ENCODE measurements around the gene SIX2. TPM values are rescaled to one million over a fixed set of nuclear protein-coding genes. Genes with fewer than 3 reads are reported as not detected.

Gene SIX2
- total RNA-seq, 1 donor: not detected

DNA sequence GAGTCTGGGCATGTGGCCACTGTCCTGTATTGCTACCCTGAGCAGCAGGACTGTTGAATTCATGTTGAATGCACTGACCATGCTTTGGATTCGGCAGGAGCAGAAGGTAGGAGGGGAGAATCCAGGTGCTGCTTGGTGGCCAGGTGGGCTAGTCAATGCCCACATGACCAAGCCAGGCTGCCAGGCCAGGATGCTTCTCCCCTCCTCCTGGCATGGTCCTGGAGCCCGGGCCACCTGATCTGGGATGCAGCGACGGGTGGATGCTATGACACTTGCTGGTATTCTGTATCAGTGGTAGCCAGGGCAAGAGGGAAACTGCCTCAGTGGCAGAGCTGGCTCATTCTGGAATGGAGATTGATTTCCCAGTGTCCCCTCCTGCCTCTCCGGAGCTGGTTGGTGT lies 14.8 kb upstream of the SIX2 start:
- DNase-seq (ENCODE audit: low read depth in 2 of 3, low spot score in 2 of 3): no peak

DNA sequence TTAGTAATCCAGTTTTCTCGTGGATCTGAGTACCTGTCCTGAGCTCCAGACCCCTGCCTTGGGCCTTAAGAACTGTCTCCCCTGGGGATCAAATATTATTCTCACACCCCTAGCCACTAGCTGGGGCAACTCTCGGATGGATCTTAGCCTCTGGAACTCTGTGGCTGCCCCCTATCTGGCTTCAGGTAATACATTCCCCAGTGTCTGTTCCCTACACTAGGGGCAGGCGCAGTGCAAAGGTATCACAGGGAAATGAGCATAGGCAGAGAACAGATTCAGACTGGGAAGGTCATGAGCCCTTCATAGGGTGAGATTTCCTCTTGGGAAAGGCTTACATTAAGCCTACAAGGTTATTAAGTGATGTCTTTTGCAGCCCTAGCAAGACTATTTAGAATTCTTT lies 11.2 kb upstream of the SIX2 start:
- no peak for DNase-seq (ENCODE audit: low read depth in 2 of 3, low spot score in 2 of 3)

DNA sequence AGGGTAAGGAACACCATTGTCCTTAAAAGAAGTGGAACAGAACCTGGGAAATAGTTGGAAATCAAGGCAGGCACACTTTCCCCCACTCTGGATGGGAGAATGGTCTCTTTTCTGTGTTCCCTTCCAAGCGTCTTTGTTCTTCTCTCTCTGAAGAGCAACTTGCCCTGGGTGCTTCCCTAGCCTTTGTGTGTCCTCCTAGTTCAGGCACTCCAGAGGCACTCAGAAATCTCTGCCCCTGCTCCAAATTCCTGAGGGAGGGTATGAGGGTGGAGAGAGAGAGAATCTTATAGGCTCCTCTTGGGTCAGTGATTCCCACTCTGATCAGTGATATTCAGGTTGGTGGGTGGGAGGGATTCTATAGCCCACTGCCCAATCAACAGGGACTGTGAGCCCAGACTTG lies 8.8 kb upstream of the SIX2 start:
- DNase-seq (ENCODE audit: low read depth in 2 of 3, low spot score in 2 of 3): no peak

DNA sequence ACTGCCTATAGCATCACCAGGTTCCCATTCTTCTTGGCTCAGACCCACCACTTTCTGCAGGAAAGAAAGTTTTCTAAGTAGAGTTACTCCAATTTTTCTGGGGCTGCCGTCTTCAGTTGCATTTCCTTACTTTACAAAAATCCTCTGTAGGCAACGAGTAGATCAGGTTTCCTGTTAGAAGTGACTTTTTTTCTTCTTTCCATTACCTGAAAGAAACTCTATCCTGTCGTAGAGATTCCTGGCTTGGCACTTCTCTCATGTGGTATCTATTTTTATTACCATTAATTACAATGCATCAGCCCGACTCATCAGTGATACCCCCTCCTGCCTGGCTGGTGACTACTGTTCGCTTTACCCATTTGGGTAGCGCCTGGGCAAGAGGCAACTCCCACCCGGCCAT lies 5.6 kb upstream of the SIX2 start:
- no peak for DNase-seq (ENCODE audit: low read depth in 2 of 3, low spot score in 2 of 3)

DNA sequence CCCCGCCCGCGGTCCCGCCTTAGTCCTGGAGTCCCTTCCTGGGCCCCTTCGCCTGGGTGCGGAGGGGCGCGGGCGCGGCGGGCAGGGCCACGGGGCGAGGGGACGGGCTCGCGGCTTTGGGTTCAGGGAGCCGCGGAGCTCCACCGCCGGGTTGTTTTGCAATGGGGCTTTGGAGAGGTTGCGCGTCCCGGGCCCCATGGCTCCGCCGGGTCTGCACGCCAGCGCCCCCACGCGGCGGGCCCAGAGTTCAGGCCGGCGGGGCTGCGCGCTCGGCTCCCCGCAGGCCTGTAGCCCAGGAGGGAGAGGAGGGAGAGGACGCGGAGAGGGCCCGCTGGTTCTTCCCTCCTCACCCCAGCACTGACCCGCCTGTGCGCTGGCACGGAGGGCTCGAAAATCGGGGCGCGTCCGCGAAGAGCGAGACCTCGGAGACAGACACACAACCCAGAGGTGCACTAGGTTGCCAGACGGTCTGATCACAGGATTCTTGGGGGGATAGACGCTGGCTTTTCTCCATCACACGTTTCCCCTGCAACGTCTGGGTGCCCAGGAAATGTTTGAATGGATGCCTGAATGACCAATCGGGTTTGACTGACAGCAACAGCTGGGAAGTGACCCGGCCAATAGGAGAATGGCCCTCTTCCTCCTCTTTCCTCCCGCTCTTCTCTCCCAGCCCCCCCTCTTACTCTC lies 4.9 kb upstream of the SIX2 start:
- DNase-seq (ENCODE audit: low read depth in 2 of 3, low spot score in 2 of 3): peak in 2 of 3 donors; percentile 72 to 74

DNA sequence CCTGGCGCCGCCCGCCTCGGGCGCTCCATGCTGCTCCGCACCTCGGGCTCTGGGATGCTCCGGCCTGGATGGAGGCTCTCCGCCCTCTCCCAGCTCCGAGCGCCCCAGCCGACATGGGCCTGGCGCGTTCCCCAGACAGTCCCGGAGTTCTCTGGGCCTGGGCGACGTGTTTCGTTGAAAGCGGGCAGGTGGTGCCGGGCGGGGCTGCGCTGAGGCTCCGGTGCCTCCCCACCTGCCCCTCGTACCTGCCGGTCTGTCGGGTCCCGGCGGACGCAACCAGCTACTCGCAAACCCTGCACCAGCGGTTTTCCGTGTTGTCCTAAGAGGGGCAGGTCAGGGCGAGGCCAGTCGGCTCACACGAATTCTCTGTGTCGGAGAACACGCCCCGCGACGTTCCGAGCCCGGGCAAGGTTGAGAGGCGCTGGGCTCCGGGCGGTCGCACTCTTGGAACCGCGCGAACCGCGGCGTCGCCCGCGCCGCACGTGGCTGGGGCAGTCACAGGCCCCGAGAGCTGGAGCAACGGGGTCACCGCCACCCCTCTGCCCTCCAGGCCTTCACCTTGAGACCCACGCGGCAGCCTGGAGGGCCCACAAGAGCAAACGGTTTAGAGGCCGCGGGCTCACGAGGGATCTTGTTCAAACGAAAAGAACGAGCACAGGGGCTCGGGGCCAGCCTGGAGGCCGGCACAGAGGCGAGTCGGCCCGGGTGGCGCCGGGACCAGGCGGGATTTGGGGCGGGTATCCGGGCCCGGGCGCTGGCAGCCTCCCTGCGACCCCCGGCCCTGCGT lies 4.2 kb upstream of the SIX2 start:
- DNase-seq (ENCODE audit: low read depth in 2 of 3, low spot score in 2 of 3): no peak

DNA sequence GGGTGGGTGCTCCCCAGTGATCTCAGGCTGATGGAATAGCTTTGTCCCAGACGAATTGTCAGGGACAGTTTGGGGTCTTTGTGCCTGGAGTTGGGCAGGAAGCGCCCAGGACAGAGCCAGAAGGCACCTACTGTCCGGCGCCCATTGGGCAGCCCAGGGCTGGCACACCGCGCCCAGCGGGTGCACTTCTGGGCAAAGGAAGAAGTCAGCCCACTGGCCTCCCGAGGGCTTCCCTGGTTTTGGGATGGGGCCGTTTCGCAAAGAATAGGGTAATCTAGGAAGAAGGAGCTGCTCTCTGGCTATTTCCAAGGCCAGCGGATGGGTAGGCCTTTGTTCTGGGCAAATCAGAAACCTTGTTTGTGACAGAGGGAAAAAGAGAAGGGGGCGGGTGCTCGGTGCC lies 3.5 kb upstream of the SIX2 start:
- no peak for DNase-seq (ENCODE audit: low read depth in 2 of 3, low spot score in 2 of 3)

DNA sequence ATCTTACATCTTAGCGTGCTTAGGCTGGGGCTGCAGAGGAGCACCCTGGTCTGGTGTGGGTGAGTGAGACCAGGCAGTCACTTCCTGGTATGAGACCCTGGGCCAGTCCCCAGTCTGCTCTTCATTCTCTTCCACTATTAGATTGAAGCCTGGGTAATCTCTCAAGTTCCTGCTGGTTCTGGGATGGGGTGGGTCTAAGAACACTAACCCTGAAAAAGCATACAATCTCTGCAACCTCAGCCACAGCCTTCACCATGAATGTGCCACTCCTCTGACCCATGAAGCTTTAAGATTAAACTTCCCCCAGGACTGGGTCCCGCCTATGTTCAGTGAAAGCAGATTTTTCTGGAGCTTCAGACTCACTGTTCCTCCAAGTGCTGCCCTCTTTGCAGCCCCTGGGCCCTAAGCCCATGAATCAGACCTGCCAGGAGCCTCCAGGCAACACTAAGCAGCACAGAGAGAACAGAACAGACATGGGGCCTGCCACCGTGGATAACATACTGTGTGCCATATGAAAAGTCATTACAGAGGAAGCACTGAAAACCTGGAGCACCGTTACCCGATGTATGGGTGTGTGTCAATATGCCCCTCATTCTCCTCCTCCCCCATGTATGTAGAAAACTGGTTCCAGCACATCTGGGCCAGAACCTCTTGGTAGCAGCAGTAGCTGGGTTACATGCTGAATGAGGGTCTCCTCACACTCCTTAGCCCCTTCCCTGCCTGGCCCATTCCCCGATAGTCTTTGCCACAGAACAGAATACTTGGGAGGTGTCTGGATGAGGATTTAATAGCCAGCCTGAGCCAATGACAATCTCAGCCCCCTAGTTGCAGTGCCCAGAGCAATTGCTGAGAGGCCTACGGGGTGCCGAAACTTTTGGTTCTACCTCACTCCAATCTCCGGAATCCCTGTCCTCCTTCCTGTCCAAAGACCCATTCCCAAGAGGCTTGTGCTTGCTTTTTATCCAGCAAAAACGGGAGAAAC lies 2.7 kb upstream of the SIX2 start:
- DNase-seq (ENCODE audit: low read depth in 2 of 3, low spot score in 2 of 3): no peak

DNA sequence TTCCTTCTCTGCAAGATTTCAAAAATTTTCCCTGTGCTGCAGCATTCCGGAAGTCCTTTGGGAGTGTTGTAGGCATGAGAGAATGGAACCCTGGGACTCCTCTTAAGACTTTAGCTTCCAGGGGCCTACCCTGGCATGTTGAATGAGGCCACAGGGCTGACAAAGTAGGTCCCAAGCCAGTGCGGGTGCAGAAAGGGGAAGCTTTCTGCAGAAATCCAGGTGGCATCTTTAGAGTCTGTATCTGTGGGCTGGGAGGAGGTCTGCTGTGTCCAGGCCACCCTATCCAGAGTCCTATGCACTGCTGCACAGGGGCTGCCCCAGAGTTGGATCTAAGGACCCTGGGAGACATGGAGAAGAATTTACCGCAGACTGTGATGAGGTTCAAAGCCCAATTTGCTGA lies 1.9 kb upstream of the SIX2 start:
- DNase-seq (ENCODE audit: low read depth in 2 of 3, low spot score in 2 of 3): no peak

DNA sequence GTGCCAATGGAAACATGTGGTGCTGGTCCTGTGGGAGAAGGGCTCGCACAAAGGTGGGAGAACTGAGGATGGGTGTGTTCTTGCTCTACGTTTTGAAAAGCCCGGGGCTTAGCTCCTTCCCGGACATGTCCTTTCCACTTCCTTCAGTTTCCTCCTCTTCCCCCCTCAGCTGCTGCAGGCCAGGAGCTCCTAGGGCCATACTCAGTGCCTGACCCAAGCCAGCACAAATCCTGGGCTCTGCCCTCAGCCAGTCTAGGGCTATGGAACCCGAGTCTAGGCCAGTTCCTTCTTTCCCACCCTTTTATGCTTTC lies 1.4 kb upstream of the SIX2 start:
- DNase-seq (ENCODE audit: low read depth in 2 of 3, low spot score in 2 of 3): no peak

DNA sequence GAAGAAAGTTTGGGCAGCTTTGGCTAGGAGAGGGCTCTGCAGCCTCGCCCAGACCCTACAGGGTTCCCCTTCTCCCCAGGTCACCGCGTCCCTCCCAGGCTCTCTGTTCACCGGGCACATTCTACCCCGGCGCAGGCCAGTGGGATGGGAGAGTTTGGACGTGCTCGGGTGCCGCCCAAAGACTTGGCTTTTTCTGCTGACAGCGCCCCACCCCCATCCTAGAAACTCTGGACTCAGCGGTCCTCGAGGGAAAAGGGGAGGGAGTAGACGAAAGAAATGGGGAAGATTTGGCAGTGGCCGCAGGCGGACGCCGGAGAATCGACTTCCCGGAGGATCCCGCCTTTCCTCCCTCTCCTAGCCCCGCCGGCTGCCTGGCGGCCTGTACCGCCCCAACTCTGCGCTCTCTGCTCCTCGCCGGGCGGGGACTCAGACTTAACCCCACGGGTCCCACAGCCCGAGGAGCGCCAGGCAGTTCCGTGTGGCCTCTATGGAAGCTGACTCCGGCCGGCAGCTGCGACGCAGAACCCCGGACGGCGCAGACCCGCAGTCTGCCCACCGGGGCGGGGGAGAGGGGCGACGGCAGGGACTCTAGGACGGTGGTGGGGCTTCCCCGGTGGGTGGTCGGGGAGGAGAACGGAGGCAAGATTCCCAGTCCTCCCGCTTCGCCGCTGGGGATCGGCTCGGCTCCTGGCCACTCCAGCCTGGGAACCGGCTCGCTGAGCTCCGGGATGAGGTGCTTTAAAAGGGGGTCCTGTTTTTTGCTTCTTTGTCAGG lies 863 bp upstream of the SIX2 start:
- no peak for DNase-seq (ENCODE audit: low read depth in 2 of 3, low spot score in 2 of 3)

DNA sequence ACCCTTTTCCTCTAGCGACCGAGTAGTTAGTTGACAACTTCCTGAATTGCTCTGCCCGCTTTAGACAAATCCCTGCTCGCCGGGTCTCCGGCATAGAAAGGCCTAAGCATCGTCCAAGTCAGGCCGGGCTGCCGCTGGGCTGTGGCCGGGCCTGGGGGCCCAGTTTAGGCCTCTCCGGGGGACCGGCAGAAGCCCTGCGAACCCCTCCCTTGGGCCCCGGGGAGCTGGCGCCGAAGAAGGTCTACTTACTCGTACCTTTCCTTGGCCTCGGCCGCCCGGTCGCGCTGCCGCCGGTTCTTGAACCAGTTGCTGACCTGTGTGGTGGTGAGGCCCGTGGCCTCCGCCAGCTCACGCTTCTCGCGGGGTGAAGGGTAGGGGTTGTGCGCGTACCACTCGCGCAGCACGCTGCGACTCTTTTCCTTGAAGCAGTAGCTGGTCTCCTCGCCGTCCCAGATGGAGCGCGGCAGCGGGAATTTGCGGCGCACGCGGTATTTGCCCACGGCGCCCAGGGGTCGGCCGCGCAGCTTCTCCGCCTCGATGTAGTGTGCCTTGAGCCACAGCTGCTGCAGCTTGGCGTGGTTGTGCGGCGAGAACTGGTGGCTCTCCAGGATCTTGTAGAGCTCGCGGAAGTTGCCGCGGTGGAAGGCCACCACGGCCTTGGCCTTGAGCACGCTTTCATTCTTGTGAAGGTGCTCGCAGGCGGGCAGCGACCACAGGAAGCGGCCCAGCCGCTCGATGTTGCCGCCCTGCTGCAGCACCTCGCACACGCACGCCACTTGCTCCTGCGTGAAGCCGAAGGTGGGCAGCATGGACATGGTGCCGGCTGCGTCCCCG lies 739 bp downstream of the SIX2 start:
- DNase-seq (ENCODE audit: low read depth in 2 of 3, low spot score in 2 of 3): peak in 1 of 3 donors; percentile 57

DNA sequence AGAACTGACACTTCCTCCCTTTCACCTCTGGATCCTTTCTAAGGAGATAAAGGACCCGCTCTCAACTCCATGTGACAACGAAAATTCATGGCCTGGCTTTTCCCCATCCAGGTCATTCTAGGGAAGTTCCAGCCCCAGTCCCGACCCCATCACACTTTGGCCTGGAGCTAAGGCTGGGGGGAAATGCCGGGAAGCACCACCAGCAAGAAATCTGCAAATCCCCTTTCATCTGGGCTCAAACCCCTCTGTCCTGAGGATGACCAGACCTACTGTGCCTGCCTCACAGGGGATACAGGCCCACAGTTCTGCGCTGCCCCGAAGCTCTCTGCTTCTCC lies 1.3 kb downstream of the SIX2 start:
- DNase-seq (ENCODE audit: low read depth in 2 of 3, low spot score in 2 of 3): no peak

DNA sequence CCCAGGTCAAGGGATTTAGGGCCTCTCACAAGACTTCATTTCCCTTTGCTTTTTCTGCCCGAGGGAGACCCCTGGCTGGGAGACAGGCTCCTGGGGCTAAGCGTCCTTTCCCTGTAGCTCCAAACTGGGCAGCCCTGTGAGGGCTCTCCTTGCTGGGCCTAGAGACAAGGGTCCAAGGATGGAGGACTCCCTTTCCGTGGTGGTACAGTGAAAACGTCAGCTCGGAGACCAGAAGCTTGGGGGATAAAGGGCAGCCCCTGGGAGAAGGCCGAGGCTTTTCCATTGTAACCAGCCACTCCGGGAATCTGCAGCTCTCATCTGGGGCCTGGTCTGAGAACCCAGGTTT lies 2.3 kb downstream of the SIX2 start:
- no peak for DNase-seq (ENCODE audit: low read depth in 2 of 3, low spot score in 2 of 3)

DNA sequence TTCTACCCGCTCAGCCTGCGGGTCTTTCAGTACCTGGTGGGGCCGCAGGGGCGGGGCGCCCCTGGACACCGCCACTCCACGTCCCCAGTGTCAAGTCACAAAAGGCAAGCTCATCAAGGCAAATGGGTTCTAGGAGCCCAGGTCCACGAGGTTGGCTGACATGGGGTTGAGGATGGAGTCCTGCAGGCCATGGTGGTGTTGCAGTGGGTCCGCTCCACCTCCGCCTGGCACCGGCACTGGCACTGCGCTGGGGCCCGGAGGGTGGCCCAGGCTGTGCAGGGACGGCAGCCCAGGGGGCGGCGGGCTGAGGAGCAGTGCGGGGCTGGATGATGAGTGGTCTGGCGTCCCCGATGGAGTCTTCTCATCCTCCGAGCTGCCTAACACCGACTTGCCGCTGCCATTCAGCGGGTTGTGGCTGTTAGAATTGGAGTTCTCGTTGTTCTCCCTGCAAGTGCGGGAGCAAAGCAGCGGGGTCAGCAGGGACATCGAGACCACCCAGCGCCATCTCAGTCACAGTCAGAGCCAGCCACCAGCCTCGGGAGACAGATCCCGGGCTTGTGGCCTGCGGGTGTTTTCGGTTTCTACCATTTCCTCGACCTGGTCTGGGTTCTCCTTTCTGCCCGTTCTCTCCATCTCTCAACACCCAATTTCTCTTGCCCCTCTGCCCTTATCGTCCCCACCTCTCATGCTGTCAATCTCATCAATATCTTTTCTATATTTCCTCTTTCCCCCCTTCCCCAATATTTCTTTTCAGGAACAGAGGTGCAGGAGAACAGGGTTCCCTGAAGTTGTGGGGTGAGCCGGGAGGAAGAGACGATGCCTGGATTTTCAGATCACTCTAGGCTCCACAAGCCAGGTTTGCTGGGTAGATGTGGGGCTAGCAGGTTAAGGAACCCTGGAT lies 3.0 kb downstream of the SIX2 start:
- no peak for DNase-seq (ENCODE audit: low read depth in 2 of 3, low spot score in 2 of 3)

DNA sequence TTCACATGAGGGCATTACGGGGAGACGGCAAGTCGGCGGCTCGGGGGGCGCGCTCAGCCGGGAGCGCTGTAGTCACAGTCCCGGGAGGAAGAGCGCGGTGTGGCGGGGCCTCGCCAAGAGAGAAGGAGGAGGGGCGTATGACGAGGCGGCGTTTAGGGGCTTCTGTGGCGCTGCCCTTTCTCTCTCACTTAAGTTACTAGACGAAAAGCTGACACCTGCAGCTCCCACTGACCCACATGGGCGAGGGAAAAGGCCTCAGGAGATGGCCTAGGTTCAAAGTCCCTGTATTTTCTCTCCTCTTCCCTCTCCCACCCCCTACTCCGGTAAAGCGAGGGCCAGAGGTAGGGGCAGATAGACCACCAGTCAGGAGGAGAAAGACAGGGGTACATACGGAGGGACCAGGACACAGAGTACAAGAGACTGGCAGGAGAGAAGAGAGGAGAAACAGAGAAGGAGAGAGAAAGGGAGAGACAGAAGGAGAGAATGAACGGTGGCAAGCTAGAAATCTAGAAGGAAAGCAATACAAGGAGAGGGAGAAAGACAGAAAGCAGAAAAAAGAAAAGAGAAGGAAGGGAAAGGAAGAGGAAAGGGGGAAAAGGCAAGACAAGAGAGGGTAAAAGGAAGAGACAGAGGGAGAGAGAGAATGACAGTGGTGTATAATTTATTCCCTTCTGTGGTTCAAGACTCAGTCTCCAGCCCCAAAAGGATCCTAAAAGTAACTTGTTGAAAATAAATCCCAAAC lies 3.8 kb downstream of the SIX2 start:
- DNase-seq (ENCODE audit: low read depth in 2 of 3, low spot score in 2 of 3): no peak

DNA sequence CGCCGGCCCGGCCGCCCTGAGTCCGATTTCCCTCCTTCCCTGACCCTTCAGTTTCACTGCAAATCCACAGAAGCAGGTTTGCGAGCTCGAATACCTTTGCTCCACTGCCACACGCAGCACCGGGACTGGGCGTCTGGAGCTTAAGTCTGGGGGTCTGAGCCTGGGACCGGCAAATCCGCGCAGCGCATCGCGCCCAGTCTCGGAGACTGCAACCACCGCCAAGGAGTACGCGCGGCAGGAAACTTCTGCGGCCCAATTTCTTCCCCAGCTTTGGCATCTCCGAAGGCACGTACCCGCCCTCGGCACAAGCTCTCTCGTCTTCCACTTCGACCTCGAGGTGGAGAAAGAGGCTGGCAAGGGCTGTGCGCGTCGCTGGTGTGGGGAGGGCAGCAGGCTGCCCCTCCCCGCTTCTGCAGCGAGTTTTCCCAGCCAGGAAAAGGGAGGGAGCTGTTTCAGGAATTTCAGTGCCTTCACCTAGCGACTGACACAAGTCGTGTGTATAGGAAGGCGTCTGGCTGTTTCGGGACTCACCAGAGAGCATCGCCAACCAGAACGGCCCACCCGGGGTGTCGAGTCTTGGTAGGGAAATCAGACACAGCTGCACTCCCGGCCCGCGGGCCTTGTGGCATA lies 4.6 kb downstream of the SIX2 start:
- DNase-seq (ENCODE audit: low read depth in 2 of 3, low spot score in 2 of 3): no peak
